Activated T-helper 2 cell treated with anti-CD3 and anti-CD28 coated beads, Interferon-gamma antibody, Interleukin-2, Interleukin-4, amounts not matched to agents 10 μg/mL and 5 μg/mL and 100 μg/mL, durations not matched to agents 14 hours and 24 hours and 36 hours (primary cell): ENCODE measurements around the gene RAB27B. TPM values are rescaled to one million over a fixed set of nuclear protein-coding genes. Genes with fewer than 3 reads are reported as not detected.

ENCODE experiments used
- DNase-seq: peaks from one replicate; pipeline ENCODE4 v3.0.0; 2021; ENCODE audit warnings: low spot score
- H3K27ac Mint-ChIP-seq: one replicate; pipeline ENCODE4 v1.8.0; 2021; ENCODE audit warnings: mixed read lengths
- H3K27me3 Mint-ChIP-seq: one replicate; pipeline ENCODE4 v1.8.0; 2021; ENCODE audit warnings: low read depth, mixed read lengths
- H3K36me3 Mint-ChIP-seq: one replicate; pipeline ENCODE4 v1.8.0; 2021; ENCODE audit warnings: low read depth, mixed read lengths
- H3K4me1 Mint-ChIP-seq: one replicate; pipeline ENCODE4 v1.8.0; 2021; ENCODE audit warnings: low read depth, mixed read lengths
- H3K4me3 Mint-ChIP-seq: one replicate; pipeline ENCODE4 v1.8.0; 2021; ENCODE audit warnings: low read depth, mild to moderate bottlenecking, moderate library complexity, mixed read lengths
- H3K9me3 Mint-ChIP-seq: one replicate; pipeline ENCODE4 v1.8.0; 2021; ENCODE audit warnings: mixed read lengths
- intact Hi-C: fragments of 100-400 bp; cut with micrococcal nuclease; formaldehyde crosslinking; loops from one replicate; pipeline ENCODE4 v1.15.1; 2023
- total RNA-seq: library from RNA; stranded (reverse); gene quantifications from 2 replicates; pipeline ENCODE4 v1.2.3, GENCODE V29; 2022

The RAB27B gene
- total RNA-seq, 1 donor from 2014 or later = 0.75 TPM

GRCh38 chr18:54878659-54879358, 50.5 kb downstream of the RAB27B start:
- Mint-ChIP-seq H3K9me3 (no peaks in the 10 kb centered on the region), H3K4me1 (peaks cover 3% of the 10 kb centered on the region)
- intact Hi-C loops = no loop called here

DNA sequence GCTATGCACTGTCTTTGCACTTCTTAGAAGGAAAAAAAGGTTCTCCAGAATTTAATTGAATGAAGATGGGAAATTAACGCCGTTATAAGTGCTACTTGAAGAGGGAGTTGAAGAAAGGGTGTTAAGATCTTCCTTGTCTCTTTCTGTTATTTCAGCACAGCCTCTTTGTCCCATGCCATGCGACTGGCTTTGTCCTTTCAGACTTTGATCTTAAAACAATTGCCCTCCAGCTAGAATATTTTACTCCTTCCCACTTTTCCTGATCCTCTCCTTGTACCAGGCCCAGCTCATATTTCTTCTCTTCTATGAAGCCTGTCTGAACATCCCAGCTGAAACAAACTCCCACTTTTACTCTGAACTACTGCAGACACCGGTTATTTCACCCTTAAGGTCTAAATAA, 51.4 kb downstream of the RAB27B start:
- H3K36me3 Mint-ChIP-seq = peaks cover 3% of the 10 kb centered on the region
- no peaks in the 10 kb centered on the region for H3K9me3 Mint-ChIP-seq
- H3K4me1 Mint-ChIP-seq = no peaks in the 10 kb centered on the region
- no peak overlapping the region for H3K4me3 Mint-ChIP-seq
- H3K27me3 Mint-ChIP-seq = peaks cover 8% of the 10 kb centered on the region
- no peak overlapping the region for H3K27ac Mint-ChIP-seq
- no peak for DNase-seq
- intact Hi-C loops = no loop called here

More at GRCh38 chr18:54878659-54879358, 50.5 kb downstream of the RAB27B start:
- no peak for DNase-seq
- Mint-ChIP-seq H3K27ac (no peak overlapping the region), H3K4me3 (no peak overlapping the region), H3K36me3 (peaks cover 3% of the 10 kb centered on the region), H3K27me3 (peaks cover 9% of the 10 kb centered on the region)

GRCh38 chr18:54880395-54881105, 52.3 kb downstream of the RAB27B start:
- DNase-seq = no peak
- H3K27ac Mint-ChIP-seq = no peak overlapping the region
- no peaks in the 10 kb centered on the region for H3K4me1 Mint-ChIP-seq
- H3K27me3 Mint-ChIP-seq = peaks cover 5% of the 10 kb centered on the region
- no peak overlapping the region for H3K4me3 Mint-ChIP-seq
- H3K36me3 Mint-ChIP-seq = peaks cover 3% of the 10 kb centered on the region
- intact Hi-C loops = no loop called here
- no peaks in the 10 kb centered on the region for H3K9me3 Mint-ChIP-seq

GRCh38 chr18:54881229-54881768, 53.0 kb downstream of the RAB27B start:
- H3K9me3 Mint-ChIP-seq = no peaks in the 10 kb centered on the region
- intact Hi-C loops = no loop called here
- H3K4me1 Mint-ChIP-seq = no peaks in the 10 kb centered on the region
- peaks cover 3% of the 10 kb centered on the region for H3K27me3 Mint-ChIP-seq
- no peak for DNase-seq
- no peak overlapping the region for H3K27ac Mint-ChIP-seq
- no peak overlapping the region for H3K4me3 Mint-ChIP-seq
- peaks cover 3% of the 10 kb centered on the region for H3K36me3 Mint-ChIP-seq

GRCh38 chr18:54882318-54882717, 54.0 kb downstream of the RAB27B start:
- H3K9me3 Mint-ChIP-seq = no peaks in the 10 kb centered on the region
- H3K4me1 Mint-ChIP-seq = no peaks in the 10 kb centered on the region
- peaks cover 3% of the 10 kb centered on the region for H3K36me3 Mint-ChIP-seq
- DNase-seq = no peak
- intact Hi-C loops = no loop called here
- H3K27me3 Mint-ChIP-seq = peaks cover 3% of the 10 kb centered on the region
- no peak overlapping the region for H3K27ac Mint-ChIP-seq
- H3K4me3 Mint-ChIP-seq = no peak overlapping the region

- H3K4me3 Mint-ChIP-seq = no peak overlapping the region
Measured at GRCh38 chr18:54883816-54884604, 55.7 kb downstream of the RAB27B start.

GRCh38 chr18:54888378-54888777, 60.1 kb downstream of the RAB27B start:
- Mint-ChIP-seq H3K36me3 (peaks cover 3% of the 10 kb centered on the region), H3K9me3 (no peaks in the 10 kb centered on the region), H3K27ac (no peak overlapping the region), H3K27me3 (peaks cover 7% of the 10 kb centered on the region), H3K4me1 (no peaks in the 10 kb centered on the region), H3K4me3 (no peak overlapping the region)
- DNase-seq = no peak
- intact Hi-C loops = no loop called here

More at GRCh38 chr18:54883816-54884604, 55.7 kb downstream of the RAB27B start:
- Mint-ChIP-seq H3K27ac (no peak overlapping the region), H3K9me3 (no peaks in the 10 kb centered on the region), H3K36me3 (peaks cover 4% of the 10 kb centered on the region), H3K4me1 (no peaks in the 10 kb centered on the region), H3K27me3 (peaks cover 5% of the 10 kb centered on the region)
- intact Hi-C loops = no loop called here
- no peak for DNase-seq

DNA sequence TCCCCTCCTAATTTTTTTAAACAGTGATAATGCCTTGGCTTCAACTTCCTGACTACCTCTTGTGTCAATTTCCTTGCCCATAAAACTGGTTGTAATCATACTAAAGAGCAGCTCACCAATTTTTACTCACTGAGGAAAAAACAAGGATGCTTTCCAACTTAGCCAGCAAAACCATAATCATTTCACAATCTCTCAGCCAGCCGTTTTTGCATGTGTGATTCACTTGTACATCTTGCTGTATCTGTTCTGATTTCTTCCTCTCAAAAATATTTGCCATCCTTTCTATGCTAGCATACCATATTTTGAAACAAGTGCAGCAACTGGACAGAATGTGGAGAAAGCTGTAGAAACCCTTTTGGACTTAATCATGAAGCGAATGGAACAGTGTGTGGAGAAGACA, 60.7 kb downstream of the RAB27B start:
- Mint-ChIP-seq H3K36me3 (peaks cover 3% of the 10 kb centered on the region), H3K4me1 (no peaks in the 10 kb centered on the region), H3K9me3 (no peaks in the 10 kb centered on the region), H3K27ac (no peak overlapping the region), H3K4me3 (no peak overlapping the region), H3K27me3 (peaks cover 8% of the 10 kb centered on the region)
- intact Hi-C loops = no loop called here
- DNase-seq = no peak

GRCh38 chr18:54899500-54899899, 71.2 kb downstream of the RAB27B start:
- Mint-ChIP-seq H3K9me3 (no peaks in the 10 kb centered on the region), H3K27me3 (peaks cover 21% of the 10 kb centered on the region), H3K36me3 (no peaks in the 10 kb centered on the region), H3K4me1 (no peaks in the 10 kb centered on the region), H3K27ac (no peak overlapping the region), H3K4me3 (no peak overlapping the region)
- intact Hi-C loops = no loop called here
- DNase-seq = no peak

DNA sequence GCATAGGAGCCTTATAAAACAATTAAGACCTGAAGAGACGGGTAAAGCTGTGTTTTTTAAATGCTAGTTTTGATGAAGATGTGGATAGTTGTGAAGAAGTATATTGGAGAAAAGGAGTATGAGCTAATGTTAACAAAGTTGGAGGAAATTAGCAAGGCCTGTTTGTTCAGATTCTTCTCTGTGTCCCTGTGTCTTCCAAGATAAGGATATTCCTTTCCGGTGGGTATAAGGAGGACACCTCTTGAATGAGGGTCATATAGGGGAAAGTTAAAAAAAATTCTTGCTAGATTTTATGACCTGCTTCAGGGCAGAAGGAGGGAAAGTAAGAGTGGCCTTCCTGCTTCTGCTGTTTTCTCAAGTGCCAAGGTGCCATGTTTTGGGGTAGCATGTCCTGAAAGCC, 72.0 kb downstream of the RAB27B start:
- DNase-seq = no peak
- H3K9me3 Mint-ChIP-seq = no peaks in the 10 kb centered on the region
- no peaks in the 10 kb centered on the region for H3K4me1 Mint-ChIP-seq
- H3K36me3 Mint-ChIP-seq = no peaks in the 10 kb centered on the region
- no peak overlapping the region for H3K27ac Mint-ChIP-seq
- no peak overlapping the region for H3K4me3 Mint-ChIP-seq
- peaks cover 21% of the 10 kb centered on the region for H3K27me3 Mint-ChIP-seq
- intact Hi-C loops = no loop called here

DNA sequence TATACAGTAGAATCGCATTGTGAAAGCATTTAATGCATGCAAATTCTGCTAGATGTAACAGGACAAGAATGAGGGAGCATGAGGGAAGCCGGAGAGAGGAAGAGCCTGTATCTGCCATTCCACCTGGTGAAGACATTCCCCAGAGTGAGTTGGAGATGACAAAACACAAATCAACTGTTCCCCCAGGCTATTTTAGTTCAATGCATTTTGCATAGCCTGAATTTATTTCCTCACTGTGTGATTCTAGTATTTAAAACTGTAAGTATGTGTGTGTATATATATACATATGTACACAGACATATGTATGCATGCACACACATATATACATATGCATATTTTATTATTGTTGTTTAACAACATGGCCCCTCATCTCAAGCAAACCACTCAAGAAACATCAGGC, 76.3 kb downstream of the RAB27B start:
- Mint-ChIP-seq H3K27me3 (peaks cover 31% of the 10 kb centered on the region), H3K4me3 (no peak overlapping the region), H3K4me1 (no peaks in the 10 kb centered on the region), H3K36me3 (no peaks in the 10 kb centered on the region), H3K9me3 (no peaks in the 10 kb centered on the region), H3K27ac (no peak overlapping the region)
- intact Hi-C loops = no loop called here
- no peak for DNase-seq

GRCh38 chr18:54905629-54906028, 77.4 kb downstream of the RAB27B start:
- no peak for DNase-seq
- no peak overlapping the region for H3K27ac Mint-ChIP-seq
- H3K36me3 Mint-ChIP-seq = no peaks in the 10 kb centered on the region
- no peak overlapping the region for H3K4me3 Mint-ChIP-seq
- H3K9me3 Mint-ChIP-seq = no peaks in the 10 kb centered on the region
- H3K4me1 Mint-ChIP-seq = no peaks in the 10 kb centered on the region
- intact Hi-C loops = no loop called here
- peaks cover 26% of the 10 kb centered on the region for H3K27me3 Mint-ChIP-seq
